GM21737 (cell line): ENCODE data around the gene OBP2B.

Experiments used
- ATAC-seq: cut with Tn5 transposase; IDR thresholded peaks from one replicate; pipeline ENCODE4 v1.9.1; 2021; ENCODE audit warnings: mild to moderate bottlenecking, moderate library complexity; ENCODE audit not compliant: unreplicated experiment

OBP2B gene

GRCh38 chr9:133202688-133203453, 6.2 kb downstream of the OBP2B start:
- no peak for ATAC-seq

GRCh38 chr9:133202145-133202513, 6.9 kb downstream of the OBP2B start:
- ATAC-seq: no peak

GRCh38 chr9:133201424-133202144, 7.5 kb downstream of the OBP2B start:
- no peak for ATAC-seq

GRCh38 chr9:133200631-133201030, 8.4 kb downstream of the OBP2B start:
- ATAC-seq: no peak

GRCh38 chr9:133199648-133200321, 9.3 kb downstream of the OBP2B start:
- ATAC-seq: no peak

GRCh38 chr9:133195029-133195428, 14.0 kb downstream of the OBP2B start:
- ATAC-seq: no peak

GRCh38 chr9:133194597-133194996, 14.5 kb downstream of the OBP2B start:
- no peak for ATAC-seq

- no peak for ATAC-seq
Measured at GRCh38 chr9:133191989-133192388, 17.1 kb downstream of the OBP2B start.

- ATAC-seq: no peak
Measured at GRCh38 chr9:133189826-133190225, 19.2 kb downstream of the OBP2B start.

- ATAC-seq: no peak
Measured at GRCh38 chr9:133188843-133189180, 20.2 kb downstream of the OBP2B start.

GRCh38 chr9:133188006-133188842, 20.8 kb downstream of the OBP2B start:
- no peak for ATAC-seq

GRCh38 chr9:133187561-133188005, 21.5 kb downstream of the OBP2B start:
- no peak for ATAC-seq

GRCh38 chr9:133186736-133187135, 22.3 kb downstream of the OBP2B start:
- ATAC-seq: no peak

GRCh38 chr9:133184971-133185370, 24.1 kb downstream of the OBP2B start:
- no peak for ATAC-seq

- no peak for ATAC-seq
Measured at GRCh38 chr9:133182151-133182550, 26.9 kb downstream of the OBP2B start.

- ATAC-seq: no peak
Measured at GRCh38 chr9:133181561-133181960, 27.5 kb downstream of the OBP2B start.

- ATAC-seq: no peak
Measured at GRCh38 chr9:133180953-133181352, 28.1 kb downstream of the OBP2B start.

GRCh38 chr9:133173056-133173455, 36.0 kb downstream of the OBP2B start:
- no peak for ATAC-seq

- no peak for ATAC-seq
Measured at GRCh38 chr9:133171161-133171961, 37.7 kb downstream of the OBP2B start.

GRCh38 chr9:133170716-133171115, 38.3 kb downstream of the OBP2B start:
- ATAC-seq: no peak
